IMR-90 (cell line): ENCODE results near the gene OSBP2. TPM values are rescaled to one million over a fixed set of nuclear protein-coding genes. Genes with fewer than 3 reads are reported as not detected.

Source experiments
- ATAC-seq: fragments of 200-7000 bp; cut with Tn5 transposase; 2 replicates; pipeline ENCODE4 v1.9.1; 2020; ENCODE audit warnings: low read depth, mild to moderate bottlenecking, moderate library complexity
- BruUV-seq: library from RNA; stranded (reverse); fragments of 400-500 nt; replicated peaks from 2 replicates; lab custom pipeline; 2021; lab: Mats Ljungman, UMichigan
- CTCF ChIA-PET: fragments of 300-600 bp; formaldehyde crosslinking; extraction: SDS; loops from one replicate; lab custom pipeline; 2021; ENCODE audit warnings: antibody characterized with exemption; lab: Yijun Ruan, JAX
- POLR2A ChIA-PET: fragments of 300-600 bp; sonication (Branson Sonifier 250); formaldehyde crosslinking; loops from one replicate; lab custom pipeline; 2022; ENCODE audit warnings: antibody characterized with exemption; ENCODE audit not compliant: unreplicated experiment; lab: Charles Lee
- DNase-seq: peaks from one replicate; pipeline ENCODE4 v3.0.0; 2013
- H2AFZ ChIP-seq: replicated peaks from 2 replicates; pipeline ENCODE3; 2013; ENCODE audit warnings: low read length, mild to moderate bottlenecking; ENCODE audit not compliant: poor library complexity
- H2AK5ac ChIP-seq: 2 replicates; pipeline ENCODE4 v1.6.1; 2013; ENCODE audit warnings: low read depth, low read length, inconsistent platforms
- H2AK9ac ChIP-seq: replicated peaks from 2 replicates; pipeline ENCODE3; 2013; ENCODE audit warnings: mild to moderate bottlenecking, low read depth, low read length, moderate library complexity; ENCODE audit not compliant: poor library complexity
- H2BK120ac ChIP-seq: 2 replicates; pipeline ENCODE4 v1.6.1; 2013; ENCODE audit warnings: low read depth, low read length, inconsistent platforms
- H2BK15ac ChIP-seq: 3 replicates; pipeline ENCODE4 v1.6.1; 2013; ENCODE audit warnings: low read depth, low read length, inconsistent platforms
- H2BK20ac ChIP-seq: 2 replicates; pipeline ENCODE4 v1.6.1; 2013; ENCODE audit warnings: low read depth, mild to moderate bottlenecking, inconsistent platforms, low read length, moderate library complexity
- H2BK5ac ChIP-seq: 2 replicates; pipeline ENCODE4 v1.6.1; 2013; ENCODE audit warnings: mild to moderate bottlenecking, low read depth, low read length, inconsistent platforms; ENCODE audit not compliant: poor library complexity, severe bottlenecking
- H3K14ac ChIP-seq: replicated peaks from 2 replicates; pipeline ENCODE4 v1.6.1; 2013; ENCODE audit warnings: low read depth, low read length, inconsistent platforms
- H3K18ac ChIP-seq: 2 replicates; pipeline ENCODE4 v1.6.1; 2013; ENCODE audit warnings: low read depth, low read length, control low read depth
- H3K23ac ChIP-seq: 2 replicates; pipeline ENCODE4 v1.6.1; 2013; ENCODE audit warnings: low read depth, low read length, inconsistent platforms
- H3K27ac ChIP-seq: 2 replicates; pipeline ENCODE4 v1.5.1; 2013; ENCODE audit warnings: mild to moderate bottlenecking, control low read depth, low read length; ENCODE audit not compliant: insufficient read depth
- H3K27me3 ChIP-seq: 2 replicates; pipeline ENCODE4 v1.6.1; 2013; ENCODE audit warnings: low read length; ENCODE audit not compliant: control insufficient read depth, insufficient read depth
- H3K36me3 ChIP-seq: 2 replicates; pipeline ENCODE4 v1.6.1; 2013; ENCODE audit warnings: low read length, mixed read lengths; ENCODE audit not compliant: control insufficient read depth, insufficient read depth
- H3K4ac ChIP-seq: 2 replicates; pipeline ENCODE4 v1.6.1; 2013; ENCODE audit warnings: low read depth, low read length, inconsistent platforms
- H3K4me1 ChIP-seq: 2 replicates; pipeline ENCODE4 v1.6.1; 2013; ENCODE audit warnings: low read length, mixed read lengths; ENCODE audit not compliant: control insufficient read depth, insufficient read depth
- H3K4me2 ChIP-seq: 2 replicates; pipeline ENCODE4 v1.6.1; 2013; ENCODE audit warnings: low read depth, mild to moderate bottlenecking, control low read depth, low read length, moderate library complexity
- H3K4me3 ChIP-seq: 2 replicates; pipeline ENCODE4 v1.5.1; 2013; ENCODE audit warnings: low read depth, mild to moderate bottlenecking, control low read depth, low read length, moderate library complexity; ENCODE audit not compliant: insufficient read depth
- H3K56ac ChIP-seq: 2 replicates; pipeline ENCODE4 v1.6.1; 2013; ENCODE audit warnings: low read length, inconsistent platforms; ENCODE audit not compliant: insufficient read depth; ENCODE audit errors: extremely low read depth
- H3K79me1 ChIP-seq, 2 experiments: 2 replicates each; pipeline ENCODE4 v1.6.1; 2013; ENCODE audit warnings: low read length in 2 of 2, inconsistent platforms in 1 of 2, low read depth in 1 of 2
- H3K9ac ChIP-seq: 2 replicates; pipeline ENCODE4 v1.6.1; 2013; ENCODE audit warnings: low read depth, low read length, control low read depth
- H3K9me1 ChIP-seq: 2 replicates; pipeline ENCODE4 v1.6.1; 2013; ENCODE audit warnings: low read length, inconsistent platforms; ENCODE audit not compliant: insufficient read depth
- H3K9me3 ChIP-seq: 2 replicates; pipeline ENCODE4 v1.6.1; 2013; ENCODE audit warnings: low read length; ENCODE audit not compliant: control insufficient read depth, insufficient read depth
- H4K20me1 ChIP-seq: 2 replicates; pipeline ENCODE4 v1.6.1; 2013; ENCODE audit warnings: low read length, inconsistent platforms; ENCODE audit not compliant: insufficient read depth
- H4K5ac ChIP-seq: 2 replicates; pipeline ENCODE4 v1.6.1; 2013; ENCODE audit warnings: mild to moderate bottlenecking, low read depth, low read length, control low read depth
- H4K8ac ChIP-seq, 2 experiments: 2 replicates each; pipeline ENCODE4 v1.6.1; 2013; ENCODE audit warnings: low read depth in 2 of 2, low read length in 2 of 2, control low read depth in 1 of 2, inconsistent platforms in 1 of 2
- H4K91ac ChIP-seq: 2 replicates; pipeline ENCODE4 v1.6.1; 2013; ENCODE audit warnings: low read depth, low read length, inconsistent platforms; ENCODE audit not compliant: insufficient read depth
- BHLHE40 ChIP-seq: fragments of 150-350 bp; IDR thresholded peaks from 2 replicates; pipeline ENCODE4 v1.6.1; 2016; ENCODE audit warnings: mild to moderate bottlenecking, low read depth, low read length
- CHD1 ChIP-seq: IDR thresholded peaks from 2 replicates; pipeline ENCODE4 v1.6.1; 2012; ENCODE audit warnings: low read depth, low read length, improper control_type of control experiment
- ELK1 ChIP-seq: fragments of 150-350 bp; IDR thresholded peaks from 2 replicates; pipeline ENCODE4 v1.6.1; 2016; ENCODE audit warnings: low read depth, mild to moderate bottlenecking, low read length, moderate library complexity, borderline replicate concordance
- FOS ChIP-seq: fragments of 150-350 bp; IDR thresholded peaks from 2 replicates; pipeline ENCODE4 v1.6.1; 2016; ENCODE audit warnings: low read depth, low read length
- MXI1 ChIP-seq: IDR thresholded peaks from 2 replicates; pipeline ENCODE4 v1.6.1; 2012; ENCODE audit warnings: low read depth, mild to moderate bottlenecking, low read length, moderate library complexity, borderline replicate concordance
- POLR2A ChIP-seq: IDR thresholded peaks from 2 replicates; pipeline ENCODE4 v1.6.1; 2012; ENCODE audit warnings: mild to moderate bottlenecking, low read depth, low read length
- RAD21 ChIP-seq: IDR thresholded peaks from 2 replicates; pipeline ENCODE4 v1.6.1; 2012; ENCODE audit warnings: low read length, improper control_type of control experiment
- SMC3 ChIP-seq: fragments of 150-350 bp; IDR thresholded peaks from 2 replicates; pipeline ENCODE4 v1.6.1; 2016; ENCODE audit warnings: low read depth, mild to moderate bottlenecking, antibody characterized with exemption, low read length, moderate library complexity
- WGBS, 2 experiments: methylation state at CpG; one replicate each; pipeline versions ENCODE4 v1.1.5 to v1.1.7; 2013; ENCODE audit warnings: missing lambda C conversion rate in 2 of 2; ENCODE audit not compliant: insufficient read length in 1 of 2; ENCODE audit errors: extremely low coverage in 2 of 2; 5-methylcytosine and 5-hydroxymethylcytosine counted together
- dilution Hi-C: fragments of 300-500 bp; cut with HindIII; formaldehyde crosslinking; loops from one replicate; pipeline ENCODE4 v1.14.3; 2018; ENCODE audit warnings: low sequenced_read_pairs; ENCODE audit not compliant: unreplicated experiment
- in situ Hi-C: fragments of 300-500 bp; cut with MboI; formaldehyde crosslinking; loops from 3 replicates; pipeline ENCODE4 v1.14.3; 2019; ENCODE audit warnings: low sequenced_read_pairs, inconsistent platforms, mixed read lengths
- intact Hi-C: fragments of 100-400 bp; cut with micrococcal nuclease; formaldehyde crosslinking; loops from 2 replicates; pipeline ENCODE4 v1.10.0; 2022
- polyA plus RNA-seq, 3 experiments: library from polyadenylated mRNA; depleted of rRNA; stranded (reverse); fragments of >200 nt; gene quantifications; 2 replicates each; pipeline ENCODE4 v1.2.3, GENCODE V29; 2012; ENCODE audit warnings: low replicate concordance in 1 of 3
- total RNA-seq: library from RNA; depleted of rRNA; stranded (reverse); fragments of >200 nt; gene quantifications from 2 replicates; pipeline ENCODE4 v1.2.3, GENCODE V29; 2012
- TF ChIP-seq, protein P1 (sequence below): fragments of 150-350 bp; IDR thresholded peaks from 2 replicates; pipeline ENCODE4 v1.6.1; 2017; ENCODE audit warnings: mild to moderate bottlenecking, antibody characterized with exemption, low read length, low read depth

The OSBP2 gene
- total and polyA plus RNA-seq, 2 of the 4 experiments (the other 2 are of a cell fraction), result 1.8 to 2.2 TPM

GRCh38 chr22:30930228-30930627, 235.6 kb downstream of the OSBP2 start:
- intact Hi-C loops, result no loop called here
- no peak overlapping the region for H2BK15ac ChIP-seq
- no peak overlapping the region for H3K4me2 ChIP-seq
- no peak overlapping the region for H2BK120ac ChIP-seq
- H3K14ac ChIP-seq, result no peak overlapping the region
- no peak overlapping the region for H2AK5ac ChIP-seq
- peaks cover 88% of the 10 kb centered on the region for H3K36me3 ChIP-seq
- DNase-seq (no peak), ATAC-seq (no peak)
- BruUV-seq, result no TSS peak
- dilution Hi-C loops, result no loop called here
- no peak overlapping the region for H4K91ac ChIP-seq
- H3K27me3 ChIP-seq, result no peaks in the 10 kb centered on the region
- H3K9me3 ChIP-seq, result no peaks in the 10 kb centered on the region
- H4K20me1 ChIP-seq, result peaks cover 5% of the 10 kb centered on the region; the same call in 1 of the 2 replicates
- no peak overlapping the region for H3K56ac ChIP-seq
- no peak overlapping the region for H2AFZ ChIP-seq
- in situ Hi-C loops, result no loop called here
- H3K27ac ChIP-seq, result no peak overlapping the region
- no peak overlapping the region for H4K8ac ChIP-seq
- H2BK20ac ChIP-seq, result no peak overlapping the region
- no peak overlapping the region for H3K4me3 ChIP-seq
- no peaks in the 10 kb centered on the region for H3K4me1 ChIP-seq
- H3K79me1 ChIP-seq, result peaks cover 0 to 8% of the 10 kb centered on the region in 2 experiments; a peak in 3 of 4 replicates
- ChIA-PET CTCF (interaction anchor here (0.6 kb wide), 1 partner anchor 348 kb away, joined by 4 read pairs; no protein-coding TSS in a partner anchor), POLR2A (no interaction called here)
- no peak overlapping the region for H3K18ac ChIP-seq
- H3K9me1 ChIP-seq, result no peaks in the 10 kb centered on the region
- WGBS, 2 experiments, result 100% methylated on average over 3 of the region's 3 CpGs; no CpG with 5 or more reads in 1 of the 2 experiments
- TF ChIP-seq FOS, result no peak
- TF ChIP-seq POLR2A, result no peak
- no peak for TF ChIP-seq MXI1
- TF ChIP-seq BHLHE40, result no peak
- TF ChIP-seq ELK1, result no peak
- no peak for TF ChIP-seq CHD1
- TF ChIP-seq, protein P1, sequence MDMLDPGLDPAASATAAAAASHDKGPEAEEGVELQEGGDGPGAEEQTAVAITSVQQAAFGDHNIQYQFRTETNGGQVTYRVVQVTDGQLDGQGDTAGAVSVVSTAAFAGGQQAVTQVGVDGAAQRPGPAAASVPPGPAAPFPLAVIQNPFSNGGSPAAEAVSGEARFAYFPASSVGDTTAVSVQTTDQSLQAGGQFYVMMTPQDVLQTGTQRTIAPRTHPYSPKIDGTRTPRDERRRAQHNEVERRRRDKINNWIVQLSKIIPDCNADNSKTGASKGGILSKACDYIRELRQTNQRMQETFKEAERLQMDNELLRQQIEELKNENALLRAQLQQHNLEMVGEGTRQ, result no peak
- no peak for TF ChIP-seq RAD21
- no peak for TF ChIP-seq SMC3
- H3K4ac ChIP-seq, result no peak overlapping the region
- no peak overlapping the region for H3K23ac ChIP-seq
- H2BK5ac ChIP-seq, result no peak overlapping the region
- no peak overlapping the region for H3K9ac ChIP-seq
- no peak overlapping the region for H4K5ac ChIP-seq
- H2AK9ac ChIP-seq, result no peak overlapping the region
